ENCODE data around the gene ADCY2.

Gene ADCY2

GRCh38 chr5:7392693-7393024 lies 3.3 kb upstream of the ADCY2 start:
- Mint-ChIP-seq H3K27me3 (ENCODE audit: low read depth, poor library complexity) (peaks cover 3% of the 10 kb centered on the region), H3K36me3 (ENCODE audit: low read depth) (no peaks in the 10 kb centered on the region), H3K4me1 (peaks cover 48% of the 10 kb centered on the region), H3K27ac (no peak overlapping the region), H3K4me3 (no peak overlapping the region), H3K9me3 (no peaks in the 10 kb centered on the region)
- no peak for TF ChIP-seq CTCF (IDR thresholded peaks at IDR 0.05)
- no peak for DNase-seq

GRCh38 chr5:7393921-7394799 lies 1.8 kb upstream of the ADCY2 start:
- H3K27ac Mint-ChIP-seq, result peak overlapping the region; percentile 74
- H3K4me1 Mint-ChIP-seq, result peaks cover 63% of the 10 kb centered on the region
- H3K9me3 Mint-ChIP-seq, result no peaks in the 10 kb centered on the region
- DNase-seq, result no peak
- H3K36me3 Mint-ChIP-seq (ENCODE audit: low read depth), result no peaks in the 10 kb centered on the region
- H3K4me3 Mint-ChIP-seq, result peak overlapping the region; percentile 72
- no peak for TF ChIP-seq CTCF (IDR thresholded peaks at IDR 0.05)
- H3K27me3 Mint-ChIP-seq (ENCODE audit: low read depth, poor library complexity), result peaks cover 3% of the 10 kb centered on the region

- peak; percentile 61 for DNase-seq
- Mint-ChIP-seq H3K4me3 (peak overlapping the region; percentile 79), H3K9me3 (no peaks in the 10 kb centered on the region), H3K4me1 (peaks cover 69% of the 10 kb centered on the region), H3K27me3 (ENCODE audit: low read depth, poor library complexity) (peaks cover 7% of the 10 kb centered on the region), H3K27ac (no peak overlapping the region), H3K36me3 (ENCODE audit: low read depth) (no peaks in the 10 kb centered on the region)
- peak; percentile 33 for TF ChIP-seq CTCF (IDR thresholded peaks at IDR 0.05)
Measured at GRCh38 chr5:7394889-7395431, 978 bp upstream of the ADCY2 start.

- peaks cover 7% of the 10 kb centered on the region for H3K27me3 Mint-ChIP-seq (ENCODE audit: low read depth, poor library complexity)
- peak overlapping the region; percentile 79 for H3K4me3 Mint-ChIP-seq
- H3K36me3 Mint-ChIP-seq (ENCODE audit: low read depth), result no peaks in the 10 kb centered on the region
- DNase-seq, result no peak
- no peaks in the 10 kb centered on the region for H3K9me3 Mint-ChIP-seq
- no peak for TF ChIP-seq CTCF (IDR thresholded peaks at IDR 0.05)
- peaks cover 74% of the 10 kb centered on the region for H3K4me1 Mint-ChIP-seq
- no peak overlapping the region for H3K27ac Mint-ChIP-seq
Measured at GRCh38 chr5:7395432-7395946, 449 bp upstream of the ADCY2 start.

- DNase-seq, result peak; percentile 29
- no peak overlapping the region for H3K27ac Mint-ChIP-seq
- peaks cover 69% of the 10 kb centered on the region for H3K4me1 Mint-ChIP-seq
Measured at GRCh38 chr5:7396713-7397454, 946 bp downstream of the ADCY2 start.

More at GRCh38 chr5:7396713-7397454, 946 bp downstream of the ADCY2 start:
- H3K4me3 Mint-ChIP-seq, result peak overlapping the region; percentile 97
- no peaks in the 10 kb centered on the region for H3K9me3 Mint-ChIP-seq
- peaks cover 7% of the 10 kb centered on the region for H3K27me3 Mint-ChIP-seq (ENCODE audit: low read depth, poor library complexity)
- no peak for TF ChIP-seq CTCF (IDR thresholded peaks at IDR 0.05)
- peaks cover 8% of the 10 kb centered on the region for H3K36me3 Mint-ChIP-seq (ENCODE audit: low read depth)
